ENCODE measurements around the gene DNAI7. TPM values are rescaled to one million over a fixed set of nuclear protein-coding genes. Genes with fewer than 3 reads are reported as not detected.

DNAI7 gene
- total and polyA plus RNA-seq, 2 donors: 0.42 to 1.1 TPM

- Histone ChIP-seq H3K27ac (ENCODE audit: low read depth in 1 of 2, low read length in 1 of 2) (no peak overlapping the region), H3K9me3 (ENCODE audit: control insufficient read depth in 2 of 2, insufficient read depth in 1 of 2, low read length in 1 of 2) (no peaks in the 10 kb centered on the region), H3K36me3 (ENCODE audit: control insufficient read depth in 2 of 2, insufficient read depth in 2 of 2, low read length in 1 of 2) (peaks cover 34 to 75% of the 10 kb centered on the region in 2 donors), H3K27me3 (ENCODE audit: control insufficient read depth in 2 of 2, insufficient read depth in 1 of 2, low read length in 1 of 2) (no peaks in the 10 kb centered on the region), H3K4me1 (ENCODE audit: control insufficient read depth in 2 of 2, insufficient read depth in 2 of 2, low read length in 2 of 2) (no peaks in the 10 kb centered on the region), H3K4me3 (ENCODE audit: low read length in 2 of 2) (no peak overlapping the region)
- no peak for DNase-seq (ENCODE audit: low read depth in 6 of 9, low spot score in 9 of 9)
- 76% methylated on average over 2 of the region's 2 CpGs for WGBS
Observed at GRCh38 chr12:25100194-25101091, 94.5 kb downstream of the DNAI7 start.

- Histone ChIP-seq H3K27ac (ENCODE audit: low read depth in 1 of 2, low read length in 1 of 2) (no peak overlapping the region), H3K4me3 (ENCODE audit: low read length in 2 of 2) (no peak overlapping the region)
- 98% methylated on average over 2 of the region's 2 CpGs for WGBS
Observed at GRCh38 chr12:25099010-25099409, 96.0 kb downstream of the DNAI7 start.

GRCh38 chr12:25089738-25090137 is 105.2 kb downstream of the DNAI7 start:
- WGBS: 13% methylated on average over 2 of the region's 2 CpGs
- Histone ChIP-seq H3K27ac (ENCODE audit: low read depth in 1 of 2, low read length in 1 of 2) (no peak overlapping the region), H3K36me3 (ENCODE audit: control insufficient read depth in 2 of 2, insufficient read depth in 2 of 2, low read length in 1 of 2) (peaks cover 38 to 89% of the 10 kb centered on the region in 2 donors), H3K9me3 (ENCODE audit: control insufficient read depth in 2 of 2, insufficient read depth in 1 of 2, low read length in 1 of 2) (no peaks in the 10 kb centered on the region), H3K4me1 (ENCODE audit: control insufficient read depth in 2 of 2, insufficient read depth in 2 of 2, low read length in 2 of 2) (peaks cover 0 to 3% of the 10 kb centered on the region in 2 donors), H3K4me3 (ENCODE audit: low read length in 2 of 2) (no peak overlapping the region), H3K27me3 (ENCODE audit: control insufficient read depth in 2 of 2, insufficient read depth in 1 of 2, low read length in 1 of 2) (no peaks in the 10 kb centered on the region)
- DNase-seq (ENCODE audit: low read depth in 6 of 9, low spot score in 9 of 9): peak in 1 of 9 donors; percentile 31

More at GRCh38 chr12:25099010-25099409, 96.0 kb downstream of the DNAI7 start:
- Histone ChIP-seq H3K27me3 (ENCODE audit: control insufficient read depth in 2 of 2, insufficient read depth in 1 of 2, low read length in 1 of 2) (no peaks in the 10 kb centered on the region), H3K9me3 (ENCODE audit: control insufficient read depth in 2 of 2, insufficient read depth in 1 of 2, low read length in 1 of 2) (no peaks in the 10 kb centered on the region), H3K4me1 (ENCODE audit: control insufficient read depth in 2 of 2, insufficient read depth in 2 of 2, low read length in 2 of 2) (no peaks in the 10 kb centered on the region), H3K36me3 (ENCODE audit: control insufficient read depth in 2 of 2, insufficient read depth in 2 of 2, low read length in 1 of 2) (peaks cover 31 to 76% of the 10 kb centered on the region in 2 donors)
- DNase-seq (ENCODE audit: low read depth in 6 of 9, low spot score in 9 of 9): no peak

- Histone ChIP-seq H3K36me3 (ENCODE audit: control insufficient read depth in 2 of 2, insufficient read depth in 2 of 2, low read length in 1 of 2) (peaks cover 43 to 92% of the 10 kb centered on the region in 2 donors), H3K9me3 (ENCODE audit: control insufficient read depth in 2 of 2, insufficient read depth in 1 of 2, low read length in 1 of 2) (no peaks in the 10 kb centered on the region), H3K4me1 (ENCODE audit: control insufficient read depth in 2 of 2, insufficient read depth in 2 of 2, low read length in 2 of 2) (peaks cover 0 to 3% of the 10 kb centered on the region in 2 donors), H3K4me3 (ENCODE audit: low read length in 2 of 2) (no peak overlapping the region), H3K27ac (ENCODE audit: low read depth in 1 of 2, low read length in 1 of 2) (no peak overlapping the region), H3K27me3 (ENCODE audit: control insufficient read depth in 2 of 2, insufficient read depth in 1 of 2, low read length in 1 of 2) (no peaks in the 10 kb centered on the region)
- DNase-seq (ENCODE audit: low read depth in 6 of 9, low spot score in 9 of 9): no peak
- WGBS: 93% methylated on average over 10 of the region's 10 CpGs
Observed at GRCh38 chr12:25087596-25087995, 107.4 kb downstream of the DNAI7 start.

GRCh38 chr12:25084816-25085215 is 110.1 kb downstream of the DNAI7 start:
- Histone ChIP-seq H3K4me3 (ENCODE audit: low read length in 2 of 2) (no peak overlapping the region), H3K9me3 (ENCODE audit: control insufficient read depth in 2 of 2, insufficient read depth in 1 of 2, low read length in 1 of 2) (no peaks in the 10 kb centered on the region), H3K27ac (ENCODE audit: low read depth in 1 of 2, low read length in 1 of 2) (no peak overlapping the region), H3K27me3 (ENCODE audit: control insufficient read depth in 2 of 2, insufficient read depth in 1 of 2, low read length in 1 of 2) (no peaks in the 10 kb centered on the region), H3K36me3 (ENCODE audit: control insufficient read depth in 2 of 2, insufficient read depth in 2 of 2, low read length in 1 of 2) (peaks cover 42 to 91% of the 10 kb centered on the region in 2 donors), H3K4me1 (ENCODE audit: control insufficient read depth in 2 of 2, insufficient read depth in 2 of 2, low read length in 2 of 2) (peaks cover 0 to 3% of the 10 kb centered on the region in 2 donors)
- WGBS: 100% methylated on average over 2 of the region's 2 CpGs
- DNase-seq (ENCODE audit: low read depth in 6 of 9, low spot score in 9 of 9): no peak

- no peaks in the 10 kb centered on the region for H3K27me3 ChIP-seq (ENCODE audit: control insufficient read depth in 2 of 2, insufficient read depth in 1 of 2, low read length in 1 of 2)
- peaks cover 47 to 90% of the 10 kb centered on the region in 2 donors for H3K36me3 ChIP-seq (ENCODE audit: control insufficient read depth in 2 of 2, insufficient read depth in 2 of 2, low read length in 1 of 2)
- no peak for DNase-seq (ENCODE audit: low read depth in 6 of 9, low spot score in 9 of 9)
- H3K4me1 ChIP-seq (ENCODE audit: control insufficient read depth in 2 of 2, insufficient read depth in 2 of 2, low read length in 2 of 2): peaks cover 0 to 3% of the 10 kb centered on the region in 2 donors
- no peaks in the 10 kb centered on the region for H3K9me3 ChIP-seq (ENCODE audit: control insufficient read depth in 2 of 2, insufficient read depth in 1 of 2, low read length in 1 of 2)
- no peak overlapping the region for H3K27ac ChIP-seq (ENCODE audit: low read depth in 1 of 2, low read length in 1 of 2)
- no peak overlapping the region for H3K4me3 ChIP-seq (ENCODE audit: low read length in 2 of 2)
- 78% methylated on average over 5 of the region's 5 CpGs for WGBS
Observed at GRCh38 chr12:25083211-25083610, 111.7 kb downstream of the DNAI7 start.

GRCh38 chr12:25082628-25083027 is 112.3 kb downstream of the DNAI7 start:
- 96% methylated on average over 2 of the region's 2 CpGs for WGBS
- Histone ChIP-seq H3K9me3 (ENCODE audit: control insufficient read depth in 2 of 2, insufficient read depth in 1 of 2, low read length in 1 of 2) (no peaks in the 10 kb centered on the region), H3K4me3 (ENCODE audit: low read length in 2 of 2) (no peak overlapping the region), H3K27ac (ENCODE audit: low read depth in 1 of 2, low read length in 1 of 2) (no peak overlapping the region), H3K4me1 (ENCODE audit: control insufficient read depth in 2 of 2, insufficient read depth in 2 of 2, low read length in 2 of 2) (peaks cover 0 to 3% of the 10 kb centered on the region in 2 donors), H3K27me3 (ENCODE audit: control insufficient read depth in 2 of 2, insufficient read depth in 1 of 2, low read length in 1 of 2) (no peaks in the 10 kb centered on the region), H3K36me3 (ENCODE audit: control insufficient read depth in 2 of 2, insufficient read depth in 2 of 2, low read length in 1 of 2) (peaks cover 45 to 88% of the 10 kb centered on the region in 2 donors)
- DNase-seq (ENCODE audit: low read depth in 6 of 9, low spot score in 9 of 9): no peak

GRCh38 chr12:25079393-25079792 is 115.6 kb downstream of the DNAI7 start:
- Histone ChIP-seq H3K9me3 (ENCODE audit: control insufficient read depth in 2 of 2, insufficient read depth in 1 of 2, low read length in 1 of 2) (no peaks in the 10 kb centered on the region), H3K36me3 (ENCODE audit: control insufficient read depth in 2 of 2, insufficient read depth in 2 of 2, low read length in 1 of 2) (peaks cover 27 to 61% of the 10 kb centered on the region in 2 donors), H3K4me1 (ENCODE audit: control insufficient read depth in 2 of 2, insufficient read depth in 2 of 2, low read length in 2 of 2) (peaks cover 7 to 10% of the 10 kb centered on the region in 2 donors), H3K4me3 (ENCODE audit: low read length in 2 of 2) (no peak overlapping the region), H3K27me3 (ENCODE audit: control insufficient read depth in 2 of 2, insufficient read depth in 1 of 2, low read length in 1 of 2) (no peaks in the 10 kb centered on the region), H3K27ac (ENCODE audit: low read depth in 1 of 2, low read length in 1 of 2) (no peak overlapping the region)
- DNase-seq (ENCODE audit: low read depth in 6 of 9, low spot score in 9 of 9): no peak
- whole genome bisulfite sequencing: 99% methylated on average over 5 of the region's 5 CpGs

- Histone ChIP-seq H3K36me3 (ENCODE audit: control insufficient read depth in 2 of 2, insufficient read depth in 2 of 2, low read length in 1 of 2) (peaks cover 23 to 62% of the 10 kb centered on the region in 2 donors), H3K9me3 (ENCODE audit: control insufficient read depth in 2 of 2, insufficient read depth in 1 of 2, low read length in 1 of 2) (no peaks in the 10 kb centered on the region), H3K27me3 (ENCODE audit: control insufficient read depth in 2 of 2, insufficient read depth in 1 of 2, low read length in 1 of 2) (no peaks in the 10 kb centered on the region), H3K27ac (ENCODE audit: low read depth in 1 of 2, low read length in 1 of 2) (no peak overlapping the region), H3K4me1 (ENCODE audit: control insufficient read depth in 2 of 2, insufficient read depth in 2 of 2, low read length in 2 of 2) (peaks cover 7 to 10% of the 10 kb centered on the region in 2 donors), H3K4me3 (ENCODE audit: low read length in 2 of 2) (no peak overlapping the region)
- WGBS: 55% methylated on average over 2 of the region's 2 CpGs
- DNase-seq (ENCODE audit: low read depth in 6 of 9, low spot score in 9 of 9): no peak
Observed at GRCh38 chr12:25074954-25075353, 120.0 kb downstream of the DNAI7 start.
